ENCODE results near the gene TMEM43. TPM values are rescaled to one million over a fixed set of nuclear protein-coding genes. Genes with fewer than 3 reads are reported as not detected.

Gene TMEM43
- total RNA-seq, 6 experiments from 2014 or later, result 9.3 to 16.8 (median 14.6) TPM

DNA sequence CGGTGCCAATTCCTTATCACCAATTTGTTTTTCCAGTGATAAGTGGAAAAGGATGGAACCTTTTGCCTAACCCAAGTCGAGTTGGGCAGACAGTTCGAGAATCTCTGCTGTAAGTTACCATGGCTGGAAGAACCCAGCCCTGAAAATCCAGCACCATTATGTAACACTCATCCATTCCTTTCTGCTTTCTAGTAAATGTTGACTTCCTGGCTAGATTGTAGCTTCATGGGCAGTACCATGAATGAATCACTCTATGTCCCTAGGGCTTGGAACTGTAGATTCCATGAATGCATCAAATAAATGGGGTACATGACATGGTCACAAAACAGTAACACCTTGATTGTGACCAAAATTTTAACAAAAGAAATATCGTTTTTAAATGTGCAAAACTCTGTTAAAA is 14.2 kb upstream of the TMEM43 start:
- no peak overlapping the region for H3K27ac ChIP-seq
- no peaks in the 10 kb centered on the region for H3K9me3 ChIP-seq
- DNase-seq (no peak), ATAC-seq (no peak)
- no peaks in the 10 kb centered on the region for H3K27me3 ChIP-seq
- intact Hi-C loops (cut with DNase I), result no loop called here
- H3K4me1 ChIP-seq, result peaks cover 0 to 16% (median 3%) of the 10 kb centered on the region in 4 donors
- TF ChIP-seq, protein P1, sequence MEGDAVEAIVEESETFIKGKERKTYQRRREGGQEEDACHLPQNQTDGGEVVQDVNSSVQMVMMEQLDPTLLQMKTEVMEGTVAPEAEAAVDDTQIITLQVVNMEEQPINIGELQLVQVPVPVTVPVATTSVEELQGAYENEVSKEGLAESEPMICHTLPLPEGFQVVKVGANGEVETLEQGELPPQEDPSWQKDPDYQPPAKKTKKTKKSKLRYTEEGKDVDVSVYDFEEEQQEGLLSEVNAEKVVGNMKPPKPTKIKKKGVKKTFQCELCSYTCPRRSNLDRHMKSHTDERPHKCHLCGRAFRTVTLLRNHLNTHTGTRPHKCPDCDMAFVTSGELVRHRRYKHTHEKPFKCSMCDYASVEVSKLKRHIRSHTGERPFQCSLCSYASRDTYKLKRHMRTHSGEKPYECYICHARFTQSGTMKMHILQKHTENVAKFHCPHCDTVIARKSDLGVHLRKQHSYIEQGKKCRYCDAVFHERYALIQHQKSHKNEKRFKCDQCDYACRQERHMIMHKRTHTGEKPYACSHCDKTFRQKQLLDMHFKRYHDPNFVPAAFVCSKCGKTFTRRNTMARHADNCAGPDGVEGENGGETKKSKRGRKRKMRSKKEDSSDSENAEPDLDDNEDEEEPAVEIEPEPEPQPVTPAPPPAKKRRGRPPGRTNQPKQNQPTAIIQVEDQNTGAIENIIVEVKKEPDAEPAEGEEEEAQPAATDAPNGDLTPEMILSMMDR (IDR thresholded peaks at IDR 0.05), result no peak
- TF ChIP-seq POLR2A (IDR thresholded peaks at IDR 0.05), result no peak
- H3K36me3 ChIP-seq, result peaks cover 0 to 21% (median 1%) of the 10 kb centered on the region in 4 donors
- WGBS (ENCODE audit: insufficient coverage, low coverage, low lambda C conversion rate, missing lambda C conversion rate), result 68% methylated on average over 4 of the region's 4 CpGs
- H3K4me3 ChIP-seq, result no peak overlapping the region

DNA sequence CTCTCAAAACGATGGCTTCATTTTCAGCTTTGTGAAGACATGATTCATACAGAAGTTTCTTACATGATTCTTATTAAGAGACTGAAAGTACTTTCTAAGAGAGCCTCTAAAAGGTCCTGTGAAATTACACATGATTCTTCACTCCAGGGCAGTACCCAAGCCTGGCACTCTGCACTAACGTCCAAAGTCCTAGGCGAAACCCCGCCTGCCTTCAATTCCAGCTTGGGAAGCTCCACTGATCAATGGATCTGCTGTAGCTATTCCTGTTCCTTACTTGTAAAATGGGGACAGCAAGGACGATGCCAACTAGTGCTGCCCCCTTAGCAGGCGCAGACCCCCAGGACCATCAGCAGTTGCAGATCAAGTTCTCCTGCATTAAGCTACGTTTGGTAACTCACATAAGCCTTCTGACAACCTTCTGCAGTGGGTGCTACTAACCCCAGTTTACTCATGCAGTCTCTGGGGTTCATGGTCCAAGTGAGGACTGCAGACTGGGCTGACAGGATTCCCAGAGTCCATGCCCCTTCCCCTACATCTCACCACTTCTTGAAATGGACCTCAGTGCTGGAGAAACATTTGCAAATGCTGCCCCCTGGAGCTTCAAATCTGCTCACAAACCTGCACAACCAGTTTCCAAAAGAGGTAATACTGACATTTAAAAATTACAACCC is 10.8 kb upstream of the TMEM43 start:
- Histone ChIP-seq H3K36me3 (peaks cover 0 to 21% (median 2%) of the 10 kb centered on the region in 4 donors), H3K4me3 (no peak overlapping the region), H3K27me3 (no peaks in the 10 kb centered on the region), H3K9me3 (no peaks in the 10 kb centered on the region), H3K4me1 (peaks cover 0 to 35% (median 12%) of the 10 kb centered on the region in 4 donors), H3K27ac (peak overlapping the region in 1 of 3 donors; percentile 2)
- peak; percentile 74 to 82 (median 76) for ATAC-seq
- intact Hi-C loops (cut with DNase I), result no loop called here
- DNase-seq, result peak; percentile 48 to 81 (median 79)
- TF ChIP-seq, protein P1 (IDR thresholded peaks at IDR 0.05), result peak; percentile 9 to 49 (median 32)
- no peak for TF ChIP-seq POLR2A (IDR thresholded peaks at IDR 0.05)
- WGBS (ENCODE audit: insufficient coverage, low coverage, low lambda C conversion rate, missing lambda C conversion rate), result 20% methylated on average over 7 of the region's 7 CpGs

DNA sequence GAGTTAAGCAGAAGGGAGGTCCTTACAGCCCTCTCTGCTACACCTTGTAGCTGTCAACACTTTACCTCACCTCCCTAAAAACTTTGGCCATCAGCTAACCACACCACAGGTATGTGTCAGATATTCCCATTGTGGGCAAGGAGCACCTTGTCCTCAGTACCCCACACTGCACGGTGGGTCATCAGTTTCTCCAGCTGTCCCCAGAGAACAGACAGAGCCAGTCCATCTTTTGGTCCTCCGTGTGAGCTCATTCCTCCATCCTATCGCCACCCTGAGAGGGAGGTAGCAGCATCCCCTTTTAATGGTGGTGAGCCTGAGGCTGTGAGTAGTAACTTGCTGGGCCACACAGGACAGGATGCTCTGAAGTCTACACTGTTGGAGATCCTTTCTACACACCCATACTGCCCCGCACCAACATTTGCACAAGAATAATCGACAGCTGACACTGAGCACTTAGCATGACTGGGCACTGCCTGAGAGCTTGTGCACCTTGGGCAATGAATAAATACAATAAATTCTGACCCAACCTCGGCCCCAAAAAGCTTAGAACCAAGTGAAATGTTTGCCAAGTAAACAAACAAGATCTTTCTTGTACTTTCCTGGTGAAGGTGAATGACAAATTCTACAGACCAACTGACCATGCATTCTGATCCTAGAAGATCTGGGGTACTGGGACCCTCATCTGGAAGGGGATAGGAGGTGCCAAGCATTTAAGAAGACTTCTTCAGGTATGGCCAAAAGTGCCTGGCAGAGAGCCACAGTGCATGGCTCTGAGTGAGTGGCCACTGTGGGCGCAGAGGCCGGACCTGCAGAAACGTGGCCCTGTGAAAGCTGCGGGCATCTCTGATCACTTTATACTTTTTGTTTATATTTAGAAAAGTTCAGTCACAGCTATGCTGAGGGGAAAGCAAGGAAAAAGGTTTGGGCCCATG is 7.1 kb upstream of the TMEM43 start:
- intact Hi-C loops (cut with DNase I), result no loop called here
- Histone ChIP-seq H3K27ac (peak overlapping the region in 1 of 3 donors; percentile 75), H3K36me3 (peaks cover 0 to 9% (median 2%) of the 10 kb centered on the region in 4 donors), H3K9me3 (no peaks in the 10 kb centered on the region), H3K4me3 (no peak overlapping the region), H3K4me1 (peaks cover 0 to 47% (median 18%) of the 10 kb centered on the region in 4 donors), H3K27me3 (no peaks in the 10 kb centered on the region)
- DNase-seq (no peak), ATAC-seq (peak in 3 of 4 donors; percentile 9 to 56 (median 28))
- 62% methylated on average over 8 of the region's 10 CpGs for WGBS (ENCODE audit: insufficient coverage, low coverage, low lambda C conversion rate, missing lambda C conversion rate)
- TF ChIP-seq, protein P1 (IDR thresholded peaks at IDR 0.05), result no peak
- TF ChIP-seq POLR2A (IDR thresholded peaks at IDR 0.05), result no peak

DNA sequence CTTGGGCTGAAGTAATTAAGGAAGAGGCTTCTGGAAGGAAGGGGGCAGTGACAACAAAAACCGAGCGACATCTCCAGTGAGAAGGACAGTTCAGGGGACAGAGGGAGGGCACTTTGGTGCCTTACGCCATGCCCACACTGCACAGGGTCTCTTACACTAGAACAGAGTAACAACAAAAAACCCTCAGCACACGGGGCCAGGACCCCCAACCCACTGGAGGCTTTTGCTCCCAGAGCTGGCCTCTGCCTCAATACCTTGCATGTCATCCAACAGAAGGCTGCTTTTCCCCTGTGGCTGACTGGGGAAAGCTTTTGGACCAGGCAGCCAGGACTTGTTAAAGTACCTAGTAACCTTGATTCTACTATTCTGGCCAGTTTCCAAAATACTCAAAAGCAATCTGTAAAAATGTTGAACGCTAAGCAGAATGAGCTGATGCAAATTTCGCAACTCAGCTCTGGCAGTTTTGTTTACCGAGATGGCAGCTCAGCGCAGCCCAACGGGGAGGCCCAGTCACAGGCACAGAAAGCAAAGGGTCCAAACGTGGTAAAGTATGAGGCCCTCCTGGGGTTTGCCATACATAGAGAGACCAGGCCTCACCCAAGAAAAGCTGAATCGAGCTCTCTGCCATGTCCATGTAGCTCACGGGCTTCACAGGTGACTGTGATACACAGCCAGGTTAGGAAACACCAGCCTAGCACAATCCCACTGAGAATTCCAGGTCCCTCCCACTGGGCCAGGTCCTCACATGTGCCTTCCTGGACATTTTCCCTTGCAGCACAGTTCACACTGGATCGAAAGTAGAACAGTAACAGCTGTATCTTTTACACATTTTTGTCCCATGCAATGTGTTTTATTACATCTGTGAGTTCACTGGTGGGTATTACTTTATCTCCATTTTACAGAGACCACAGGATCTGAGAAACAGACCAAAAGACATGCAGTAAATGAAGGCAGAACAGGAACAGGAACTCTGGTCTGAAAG is 6.2 kb upstream of the TMEM43 start:
- intact Hi-C loops (cut with DNase I), result no loop called here
- ATAC-seq, result peak; percentile 81 to 86 (median 82)

More for the DNA sequence above, 6.2 kb upstream of the TMEM43 start:
- TF ChIP-seq, protein P1 (IDR thresholded peaks at IDR 0.05), result no peak
- TF ChIP-seq POLR2A (IDR thresholded peaks at IDR 0.05), result no peak
- Histone ChIP-seq H3K27ac (peak overlapping the region; percentile 9 to 75 (median 70)), H3K36me3 (peaks cover 0 to 7% (median 2%) of the 10 kb centered on the region in 4 donors), H3K9me3 (no peaks in the 10 kb centered on the region), H3K4me1 (peaks cover 0 to 50% (median 21%) of the 10 kb centered on the region in 4 donors), H3K4me3 (no peak overlapping the region), H3K27me3 (no peaks in the 10 kb centered on the region)
- WGBS (ENCODE audit: insufficient coverage, low coverage, low lambda C conversion rate, missing lambda C conversion rate), result 23% methylated on average over 7 of the region's 13 CpGs
- peak; percentile 54 to 87 (median 75) for DNase-seq
